Measurements from ENCODE around the gene SCFD2.
"Not testable (repeated sequence)": the region's sequence is repeated elsewhere in the genome, so short reads cannot be mapped to it uniquely, and the experiment has no call there.

Gene SCFD2

GRCh38 chr4:52838729-52839586, 526.9 kb downstream of the SCFD2 start:
- no peak for DNase-seq

GRCh38 chr4:52837716-52838558, 527.9 kb downstream of the SCFD2 start:
- DNase-seq = no peak

GRCh38 chr4:52836678-52837077, 529.2 kb downstream of the SCFD2 start:
- no peak for DNase-seq

- DNase-seq = no peak
Measured at GRCh38 chr4:52836120-52836519, 529.7 kb downstream of the SCFD2 start.

- DNase-seq = not testable (repeated sequence)
Measured at GRCh38 chr4:52834641-52835456, 531.0 kb downstream of the SCFD2 start.

GRCh38 chr4:52833941-52834525, 531.8 kb downstream of the SCFD2 start:
- DNase-seq = no peak

- DNase-seq = no peak
Measured at GRCh38 chr4:52825460-52826090, 540.3 kb downstream of the SCFD2 start.

- DNase-seq = no peak
Measured at GRCh38 chr4:52824603-52825459, 541.0 kb downstream of the SCFD2 start.

GRCh38 chr4:52824270-52824602, 541.6 kb downstream of the SCFD2 start:
- DNase-seq = no peak

- no peak for DNase-seq
Measured at GRCh38 chr4:52823702-52824092, 542.2 kb downstream of the SCFD2 start.
